ENCODE measurements around the gene NINJ2.
"Not testable (repeated sequence)": the region's sequence is repeated elsewhere in the genome, so short reads cannot be mapped to it uniquely, and the experiment has no call there.

The NINJ2 gene

GRCh38 chr12:645563-646071 lies 17.6 kb downstream of the NINJ2 start:
- TF ChIP-seq, protein P1, sequence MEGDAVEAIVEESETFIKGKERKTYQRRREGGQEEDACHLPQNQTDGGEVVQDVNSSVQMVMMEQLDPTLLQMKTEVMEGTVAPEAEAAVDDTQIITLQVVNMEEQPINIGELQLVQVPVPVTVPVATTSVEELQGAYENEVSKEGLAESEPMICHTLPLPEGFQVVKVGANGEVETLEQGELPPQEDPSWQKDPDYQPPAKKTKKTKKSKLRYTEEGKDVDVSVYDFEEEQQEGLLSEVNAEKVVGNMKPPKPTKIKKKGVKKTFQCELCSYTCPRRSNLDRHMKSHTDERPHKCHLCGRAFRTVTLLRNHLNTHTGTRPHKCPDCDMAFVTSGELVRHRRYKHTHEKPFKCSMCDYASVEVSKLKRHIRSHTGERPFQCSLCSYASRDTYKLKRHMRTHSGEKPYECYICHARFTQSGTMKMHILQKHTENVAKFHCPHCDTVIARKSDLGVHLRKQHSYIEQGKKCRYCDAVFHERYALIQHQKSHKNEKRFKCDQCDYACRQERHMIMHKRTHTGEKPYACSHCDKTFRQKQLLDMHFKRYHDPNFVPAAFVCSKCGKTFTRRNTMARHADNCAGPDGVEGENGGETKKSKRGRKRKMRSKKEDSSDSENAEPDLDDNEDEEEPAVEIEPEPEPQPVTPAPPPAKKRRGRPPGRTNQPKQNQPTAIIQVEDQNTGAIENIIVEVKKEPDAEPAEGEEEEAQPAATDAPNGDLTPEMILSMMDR (IDR thresholded peaks at IDR 0.05; ENCODE audit: control insufficient read depth, extremely low read depth, insufficient read depth) = no peak
- DNase-seq (ENCODE audit: low read depth) = no peak
- H3K4me3 ChIP-seq (ENCODE audit: low read depth, low read length) = no peak overlapping the region

- H3K4me3 ChIP-seq (ENCODE audit: low read depth, low read length) = no peak overlapping the region
- no peak for DNase-seq (ENCODE audit: low read depth)
- TF ChIP-seq, protein P1 (IDR thresholded peaks at IDR 0.05; ENCODE audit: control insufficient read depth, extremely low read depth, insufficient read depth) = no peak
Measured at GRCh38 chr12:644818-645552, 18.3 kb downstream of the NINJ2 start.

DNA sequence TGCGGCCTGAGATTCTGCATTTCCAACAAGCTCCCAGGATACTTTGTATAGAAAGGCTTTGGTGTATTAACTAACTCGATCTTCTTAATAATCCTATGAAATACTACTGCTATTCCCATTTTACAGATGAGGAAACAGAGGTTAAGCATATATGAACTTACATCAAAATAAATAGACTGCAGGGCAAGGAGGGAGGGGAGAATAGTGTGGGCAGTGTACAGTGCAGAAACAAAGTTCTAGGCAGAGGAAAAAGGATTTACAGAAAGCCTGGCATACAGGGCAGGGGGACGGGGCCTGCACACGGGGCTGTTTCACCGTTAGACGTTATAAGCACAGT lies 19.0 kb downstream of the NINJ2 start:
- DNase-seq (ENCODE audit: low read depth) = no peak
- H3K4me3 ChIP-seq (ENCODE audit: low read depth, low read length) = no peak overlapping the region
- TF ChIP-seq, protein P1 (IDR thresholded peaks at IDR 0.05; ENCODE audit: control insufficient read depth, extremely low read depth, insufficient read depth) = no peak

DNA sequence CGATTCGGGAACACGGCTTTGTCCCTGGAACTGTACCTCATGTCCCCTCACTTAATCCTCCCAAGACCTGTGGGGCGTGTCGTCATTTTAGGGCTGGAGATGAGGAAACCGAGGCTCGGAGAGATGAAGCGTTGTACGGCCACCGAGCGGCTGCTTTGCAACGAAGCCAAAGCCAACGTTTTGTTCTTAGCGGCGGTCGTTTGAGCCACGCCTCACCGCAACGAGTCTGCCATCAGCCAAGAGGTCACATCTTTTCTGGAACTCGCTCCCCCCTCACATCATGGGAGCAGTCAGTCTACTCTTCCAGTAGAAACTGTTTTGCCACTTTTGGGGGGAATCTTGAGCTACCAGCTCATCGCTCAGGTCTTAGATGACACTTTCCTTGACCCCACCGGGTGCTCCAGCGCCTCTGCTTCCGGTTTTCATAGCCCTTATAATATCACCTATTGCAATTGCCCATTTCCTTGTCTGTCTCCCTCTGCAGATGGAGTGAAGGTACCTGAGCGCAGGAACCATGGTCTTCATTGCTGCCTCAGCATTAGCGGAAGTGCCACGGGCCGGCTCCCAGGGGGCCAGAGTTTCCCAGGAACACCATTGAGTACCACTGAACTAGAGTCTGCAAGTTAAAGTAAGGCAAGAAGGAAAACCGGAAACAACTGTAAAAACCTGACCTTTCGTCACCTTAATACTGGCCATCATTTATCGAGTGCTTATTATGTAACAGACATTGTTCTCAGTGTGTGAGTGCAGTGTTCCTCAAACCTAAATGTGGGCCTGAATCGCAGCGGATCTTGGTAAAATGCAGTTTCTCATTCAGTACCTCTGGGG lies 19.6 kb downstream of the NINJ2 start:
- TF ChIP-seq, protein P1 (IDR thresholded peaks at IDR 0.05; ENCODE audit: control insufficient read depth, extremely low read depth, insufficient read depth) = no peak
- DNase-seq (ENCODE audit: low read depth) = no peak
- no peak overlapping the region for H3K4me3 ChIP-seq (ENCODE audit: low read depth, low read length)

DNA sequence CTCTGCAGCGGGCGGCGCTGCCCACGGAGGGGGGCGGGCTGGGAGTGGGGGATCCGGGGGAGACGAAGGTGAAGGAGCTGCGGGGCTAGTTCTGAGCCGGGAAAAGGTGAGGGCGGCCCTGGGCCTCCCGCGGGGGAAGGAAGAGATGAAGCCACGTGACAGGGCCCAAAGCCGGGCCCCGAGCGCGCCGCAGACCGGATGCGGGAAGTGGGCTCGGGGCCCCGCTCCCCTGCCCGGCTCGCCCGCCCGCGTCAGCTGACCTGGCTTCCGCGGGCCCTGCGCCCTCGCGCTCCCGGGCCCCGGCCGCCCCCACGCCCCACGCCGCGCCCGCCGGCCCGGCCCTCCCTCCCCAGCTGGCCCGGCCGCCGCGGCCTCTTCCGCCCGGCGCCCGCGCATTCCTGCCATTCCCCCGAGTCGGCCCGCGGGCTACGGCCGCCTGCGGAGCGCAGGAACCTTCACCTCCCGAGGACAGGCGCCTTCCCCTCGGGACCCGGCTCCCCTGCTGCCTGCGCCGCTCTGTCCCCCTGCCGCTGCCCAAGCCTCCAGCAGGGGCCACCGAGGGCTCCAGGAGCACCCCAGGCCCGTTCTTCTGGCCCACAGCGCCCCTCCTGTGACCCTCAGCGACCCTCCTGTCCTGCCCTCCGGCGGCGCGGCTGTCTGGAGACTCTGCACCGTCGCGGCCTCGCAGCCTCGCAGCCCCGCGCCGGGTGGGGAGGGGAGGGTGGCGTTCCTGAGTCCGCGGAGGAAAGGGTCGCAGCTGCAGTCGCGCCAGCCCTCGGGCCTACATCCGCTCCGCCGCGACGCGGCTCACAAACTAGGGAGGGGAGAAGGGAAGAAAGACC lies 20.4 kb downstream of the NINJ2 start:
- no peak for DNase-seq (ENCODE audit: low read depth)
- TF ChIP-seq, protein P1 (IDR thresholded peaks at IDR 0.05; ENCODE audit: control insufficient read depth, extremely low read depth, insufficient read depth) = no peak
- no peak overlapping the region for H3K4me3 ChIP-seq (ENCODE audit: low read depth, low read length)

DNA sequence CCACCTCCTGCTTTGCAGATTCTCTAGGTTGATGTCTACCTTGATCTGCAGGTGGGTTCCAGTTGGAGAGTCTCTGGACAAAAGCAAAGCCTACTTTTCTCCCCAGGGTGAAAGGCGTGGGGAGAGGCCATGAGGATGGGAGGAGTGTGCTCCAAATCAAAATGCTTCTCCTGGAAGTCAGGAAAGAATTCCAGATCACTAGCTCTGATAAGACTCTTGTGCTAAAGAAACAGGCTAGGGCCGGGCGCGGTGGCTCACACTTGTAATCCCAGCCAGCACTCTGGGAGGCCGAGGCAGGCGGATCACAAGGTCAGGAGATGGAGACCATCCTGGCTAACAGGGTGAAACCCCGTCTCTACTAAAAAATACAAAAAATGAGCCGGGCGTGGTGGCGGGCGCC lies 21.9 kb downstream of the NINJ2 start:
- not testable (repeated sequence) for H3K4me3 ChIP-seq (ENCODE audit: low read depth, low read length); DNase-seq (ENCODE audit: low read depth)

GRCh38 chr12:640773-641172 lies 22.5 kb downstream of the NINJ2 start:
- TF ChIP-seq, protein P1 (IDR thresholded peaks at IDR 0.05; ENCODE audit: control insufficient read depth, extremely low read depth, insufficient read depth) = no peak
- no peak for DNase-seq (ENCODE audit: low read depth)
- H3K4me3 ChIP-seq (ENCODE audit: low read depth, low read length) = no peak overlapping the region

Data from LNCaP clone FGC (cell line).